HG02759 (cell line): Measurements from ENCODE around the gene GAS1.

Experiments
- ATAC-seq: cut with Tn5 transposase; IDR thresholded peaks from one replicate; pipeline ENCODE4 v1.9.1; 2021; ENCODE audit warnings: mild to moderate bottlenecking, moderate library complexity; ENCODE audit not compliant: unreplicated experiment

GAS1 gene

DNA sequence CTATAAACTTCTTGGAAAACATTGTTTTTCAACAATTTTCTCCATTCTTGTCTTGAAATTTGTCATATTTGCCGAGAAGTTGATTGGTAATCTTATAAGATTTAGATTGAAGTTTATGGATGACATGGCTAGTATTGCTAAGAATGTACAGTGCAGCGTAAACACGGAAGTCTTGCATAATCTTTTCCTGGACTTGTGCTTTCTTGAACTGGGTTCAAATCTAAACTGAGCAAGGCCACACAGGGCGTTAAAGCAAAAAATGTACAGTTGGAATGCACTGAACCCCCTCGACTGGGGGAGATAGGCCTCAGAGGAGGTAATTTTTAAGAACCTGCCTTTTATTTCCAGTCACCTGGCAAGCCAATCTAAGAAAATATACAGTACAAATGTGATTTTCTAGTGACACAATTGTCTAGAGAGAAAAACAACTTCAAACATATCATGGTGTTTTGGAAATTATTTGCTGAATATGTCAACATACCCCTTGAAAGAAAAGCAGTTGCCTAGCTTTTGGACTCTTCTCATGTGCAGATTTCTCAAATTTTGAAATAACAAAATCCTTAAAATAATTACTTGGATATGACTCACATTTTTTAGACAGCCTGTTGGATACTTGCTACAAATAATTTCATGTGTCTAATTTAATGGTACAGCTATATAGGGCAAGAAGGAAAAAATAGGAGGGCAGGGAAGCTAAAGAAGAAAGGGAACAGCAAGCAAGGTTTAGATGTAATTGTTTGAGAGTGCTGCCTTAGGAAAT, 18.5 kb upstream of the GAS1 start:
- ATAC-seq, result no peak

DNA sequence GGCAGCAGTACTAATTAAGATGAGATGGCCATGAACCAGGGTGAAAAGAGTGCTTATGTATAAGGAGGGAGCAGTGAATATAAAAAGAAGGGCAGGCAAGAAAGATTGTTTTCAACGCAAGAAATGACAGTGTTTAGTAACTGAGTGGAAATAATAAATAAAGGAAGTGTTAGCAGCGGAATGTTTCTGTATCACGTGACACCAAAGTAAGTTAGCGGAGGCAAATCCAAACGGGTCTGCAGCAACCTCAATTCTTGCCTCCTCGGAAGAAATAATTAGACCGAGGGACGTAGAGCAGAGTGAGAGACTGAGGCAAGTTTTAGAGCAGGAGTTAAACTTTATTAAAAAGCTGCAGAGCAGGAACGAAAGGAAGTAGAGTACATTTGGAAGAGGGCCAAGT, 15.4 kb upstream of the GAS1 start:
- ATAC-seq, result no peak

DNA sequence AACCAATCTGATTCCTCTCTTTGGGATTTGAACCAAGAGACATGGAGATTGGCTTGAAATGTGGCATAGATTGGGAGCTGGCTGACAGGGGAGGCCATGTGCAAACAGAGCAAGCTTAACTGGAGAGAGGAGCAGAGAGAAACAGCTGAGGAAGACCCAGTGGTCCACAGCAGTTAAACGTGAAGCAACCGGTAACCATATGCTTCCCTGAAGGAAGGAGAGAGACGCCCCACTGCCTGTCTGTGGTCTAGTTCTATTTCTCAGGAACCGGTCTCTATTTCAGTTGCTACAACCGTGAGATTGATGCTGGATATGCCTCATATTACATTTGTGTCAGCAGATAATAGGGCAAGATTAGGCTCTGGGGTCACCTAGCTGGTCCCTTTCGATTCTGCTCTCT, 13.6 kb upstream of the GAS1 start:
- ATAC-seq, result no peak

DNA sequence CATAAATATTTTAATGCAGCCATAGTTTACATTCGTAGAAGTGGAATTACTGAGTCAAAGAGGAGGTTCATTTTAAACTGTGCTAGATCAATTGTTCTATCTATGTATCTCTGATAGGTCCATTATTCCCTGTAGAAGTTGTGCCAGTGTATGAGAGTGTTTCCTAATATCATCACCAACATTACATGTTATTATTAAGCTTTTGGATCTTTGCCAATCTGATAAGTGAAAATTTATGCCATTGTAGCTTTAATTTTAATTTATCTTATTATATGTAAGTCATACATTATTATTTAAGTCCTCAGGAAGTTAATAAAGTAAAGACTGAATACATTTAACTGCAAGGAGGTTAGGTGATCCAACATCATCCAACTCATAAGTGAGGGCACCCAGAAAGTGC, 10.9 kb upstream of the GAS1 start:
- no peak for ATAC-seq

GRCh38 chr9:86955561-86955960, 8.3 kb upstream of the GAS1 start:
- no peak for ATAC-seq

- no peak for ATAC-seq
These were observed 7.7 kb upstream of the GAS1 start for GRCh38 chr9:86955042-86955441.

- no peak for ATAC-seq
These were observed 5.9 kb upstream of the GAS1 start for GRCh38 chr9:86953181-86953580.

GRCh38 chr9:86948074-86948929, 996 bp upstream of the GAS1 start:
- peak; percentile 66 for ATAC-seq

DNA sequence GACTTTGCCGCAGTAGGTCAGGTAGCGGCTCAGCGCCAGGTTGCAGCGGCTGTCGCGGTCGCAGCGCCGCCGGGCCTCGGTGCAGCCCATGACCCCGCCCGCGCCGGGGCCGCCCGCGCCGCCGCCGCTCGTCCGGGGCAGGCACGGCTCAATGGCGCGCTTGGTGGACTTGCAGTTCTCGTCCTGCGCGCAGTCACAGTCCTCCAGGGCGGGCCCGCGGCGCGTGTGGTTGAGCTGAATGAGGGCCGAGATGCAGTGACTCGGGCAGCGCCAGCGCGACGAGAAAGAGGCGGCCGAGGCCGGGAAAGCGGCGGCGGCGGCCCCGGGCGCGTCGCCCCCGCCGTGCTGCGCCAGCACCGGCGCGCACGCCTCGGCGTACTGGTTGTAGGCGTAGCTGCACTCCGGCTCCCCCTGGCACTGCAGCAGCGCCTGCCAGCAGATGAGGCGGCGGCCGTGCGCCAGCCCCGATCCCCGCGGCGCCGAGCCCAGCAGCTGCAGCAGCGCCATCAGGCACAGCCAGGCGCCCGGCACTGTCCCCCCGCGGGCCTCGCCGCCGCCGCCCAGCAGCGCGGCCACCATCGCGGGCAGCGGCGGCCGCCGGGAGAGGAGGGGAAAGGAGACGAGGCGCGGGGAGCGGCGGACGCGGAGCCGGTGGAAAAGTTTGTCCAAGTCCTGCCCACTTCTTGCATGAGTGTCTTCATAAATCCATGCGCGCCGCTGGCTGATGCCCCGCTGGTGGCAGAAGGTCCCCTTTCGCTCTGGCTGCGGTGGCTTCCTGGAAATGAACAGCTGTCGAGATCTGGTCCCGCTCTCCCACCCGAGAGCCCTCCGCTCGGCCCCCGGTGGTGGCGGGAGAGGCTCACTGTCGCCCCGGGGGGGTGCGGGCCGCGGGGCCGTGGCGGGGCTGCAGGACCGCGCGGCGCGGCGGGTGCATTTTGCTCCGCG, 833 bp downstream of the GAS1 start:
- ATAC-seq, result peak; percentile 53

DNA sequence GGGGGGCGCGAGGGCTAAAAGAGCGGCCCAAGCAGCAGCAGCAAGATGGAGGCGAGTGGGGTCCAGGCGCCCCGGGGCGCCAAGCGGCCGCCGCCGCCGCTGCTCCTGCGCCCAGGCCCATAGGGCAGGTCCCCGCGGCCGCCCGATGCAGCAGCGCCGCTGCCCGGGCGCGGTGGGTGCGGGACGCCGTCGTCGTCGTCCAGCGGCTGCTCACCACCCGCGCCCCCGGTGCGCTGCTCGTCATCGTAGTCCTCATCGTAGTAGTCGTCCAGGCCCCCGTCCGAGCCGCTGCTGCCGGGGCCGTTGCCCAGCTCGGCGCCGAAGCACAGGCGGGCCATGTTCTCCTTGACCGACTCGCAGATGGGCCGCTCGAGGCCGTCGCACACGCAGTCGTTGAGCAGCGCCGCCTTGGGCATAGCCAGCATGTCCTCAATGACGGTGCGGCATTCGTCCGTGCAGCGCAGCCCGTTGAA, 1.5 kb downstream of the GAS1 start:
- peak; percentile 17 for ATAC-seq

GRCh38 chr9:86944796-86945727, 2.2 kb downstream of the GAS1 start:
- ATAC-seq, result no peak

GRCh38 chr9:86943201-86944113, 3.8 kb downstream of the GAS1 start:
- no peak for ATAC-seq

- ATAC-seq, result no peak
These were observed 4.8 kb downstream of the GAS1 start for GRCh38 chr9:86942281-86943200.

DNA sequence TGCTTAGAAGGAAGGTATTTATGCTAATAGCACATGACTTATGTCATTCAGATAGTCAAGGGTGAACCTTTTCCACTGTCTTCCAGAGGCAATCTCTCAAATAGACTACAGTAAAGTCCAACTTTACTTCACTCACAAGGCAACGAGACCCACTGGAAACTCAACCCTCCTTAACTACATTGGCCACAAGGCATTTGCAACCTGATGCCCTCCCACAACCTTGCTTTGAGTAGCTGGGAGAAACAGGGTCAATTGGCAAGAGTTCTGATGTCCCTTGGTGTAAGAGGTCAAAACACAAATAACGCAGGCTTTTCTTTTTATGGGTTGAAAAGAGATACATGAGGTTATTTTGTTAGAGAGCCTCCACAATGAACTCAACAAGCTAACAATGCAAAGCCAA, 6.1 kb downstream of the GAS1 start:
- ATAC-seq, result no peak

- ATAC-seq, result no peak
These were observed 6.5 kb downstream of the GAS1 start for GRCh38 chr9:86940774-86941173.

DNA sequence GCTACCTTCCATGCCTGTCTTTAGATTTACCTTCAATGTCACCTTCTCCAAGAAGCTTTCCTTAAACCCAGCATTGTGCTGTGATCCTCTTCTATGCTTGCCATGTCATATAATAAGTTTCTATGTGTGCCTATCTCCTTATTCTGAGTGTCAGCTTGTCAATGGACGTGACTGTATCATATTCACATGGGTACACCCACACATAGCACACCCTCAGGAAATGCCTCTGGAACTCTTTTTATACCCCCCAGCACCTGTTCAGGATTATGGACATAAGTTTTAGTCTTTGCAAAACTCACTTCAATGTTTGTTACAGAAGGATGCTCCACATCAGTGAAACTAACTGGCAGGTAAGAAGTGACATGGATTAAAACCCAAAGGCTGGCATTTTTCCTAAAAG, 7.4 kb downstream of the GAS1 start:
- no peak for ATAC-seq

GRCh38 chr9:86939321-86939720, 8.0 kb downstream of the GAS1 start:
- no peak for ATAC-seq

GRCh38 chr9:86938780-86939179, 8.5 kb downstream of the GAS1 start:
- ATAC-seq, result no peak
